Vagina (tissue), 2 donors: ENCODE data around the gene SPEM1.

ENCODE experiments used
- POLR2A ChIP-seq, 2 donors: fragments of 450-650 bp; IDR thresholded peaks; one replicate each; pipeline ENCODE4 v1.6.1; 2017; ENCODE audit warnings: antibody characterized with exemption in 2 of 2, mild to moderate bottlenecking in 2 of 2, moderate library complexity in 2 of 2
- TF ChIP-seq, protein P1 (sequence below), 3 experiments: fragments of 450-650 bp in 2 of 3; fragments of 200-600 bp in 1 of 3; sonication (generic) in 1 of 3; IDR thresholded peaks; one replicate each; pipeline ENCODE4 v1.5.1; 2017 to 2019; ENCODE audit warnings: antibody characterized with exemption in 3 of 3, mild to moderate bottlenecking in 2 of 3, moderate library complexity in 2 of 3

DNA sequence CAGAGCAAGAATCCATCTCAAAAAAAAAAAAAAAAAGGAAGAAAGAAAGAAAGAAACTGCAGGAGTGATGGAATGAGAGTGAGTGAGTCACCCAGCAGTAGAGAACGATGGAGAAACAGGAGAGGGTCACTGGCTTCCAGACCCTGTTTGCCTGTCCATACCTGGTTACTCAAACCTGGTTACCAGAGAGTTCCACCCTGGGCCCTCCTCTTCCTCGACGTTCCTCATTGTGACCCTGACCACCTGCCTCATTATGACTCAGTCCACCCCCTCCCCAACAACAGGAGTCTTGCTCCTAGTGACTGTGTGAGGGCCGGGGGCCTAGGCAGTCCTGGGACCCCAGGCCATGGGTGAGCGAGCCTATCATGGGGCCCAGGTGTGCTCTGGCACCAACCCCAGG lies 8.4 kb downstream of the SPEM1 start, which contains the start of gene SPEM3:
- no peak for TF ChIP-seq POLR2A (IDR thresholded peaks at IDR 0.05)
- TF ChIP-seq, protein P1, sequence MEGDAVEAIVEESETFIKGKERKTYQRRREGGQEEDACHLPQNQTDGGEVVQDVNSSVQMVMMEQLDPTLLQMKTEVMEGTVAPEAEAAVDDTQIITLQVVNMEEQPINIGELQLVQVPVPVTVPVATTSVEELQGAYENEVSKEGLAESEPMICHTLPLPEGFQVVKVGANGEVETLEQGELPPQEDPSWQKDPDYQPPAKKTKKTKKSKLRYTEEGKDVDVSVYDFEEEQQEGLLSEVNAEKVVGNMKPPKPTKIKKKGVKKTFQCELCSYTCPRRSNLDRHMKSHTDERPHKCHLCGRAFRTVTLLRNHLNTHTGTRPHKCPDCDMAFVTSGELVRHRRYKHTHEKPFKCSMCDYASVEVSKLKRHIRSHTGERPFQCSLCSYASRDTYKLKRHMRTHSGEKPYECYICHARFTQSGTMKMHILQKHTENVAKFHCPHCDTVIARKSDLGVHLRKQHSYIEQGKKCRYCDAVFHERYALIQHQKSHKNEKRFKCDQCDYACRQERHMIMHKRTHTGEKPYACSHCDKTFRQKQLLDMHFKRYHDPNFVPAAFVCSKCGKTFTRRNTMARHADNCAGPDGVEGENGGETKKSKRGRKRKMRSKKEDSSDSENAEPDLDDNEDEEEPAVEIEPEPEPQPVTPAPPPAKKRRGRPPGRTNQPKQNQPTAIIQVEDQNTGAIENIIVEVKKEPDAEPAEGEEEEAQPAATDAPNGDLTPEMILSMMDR (IDR thresholded peaks at IDR 0.05), result no peak
